NCI-H526 treated with DMSO at 0.1 percent for 48 hours (cell line): ENCODE results near the gene GRID2.

Experiments used
- DNase-seq: peaks from one replicate; lab custom pipeline; 2025; lab: John Stamatoyannopoulos, UW

GRID2 gene

GRCh38 chr4:93751411-93751810 is 1447.6 kb downstream of the GRID2 start:
- no peak for DNase-seq

- no peak for DNase-seq
These were observed 1452.3 kb downstream of the GRID2 start for GRCh38 chr4:93756101-93756500.

GRCh38 chr4:93759506-93759905 is 1455.7 kb downstream of the GRID2 start:
- no peak for DNase-seq

- DNase-seq: no peak
These were observed 1456.5 kb downstream of the GRID2 start for GRCh38 chr4:93760284-93760683.

GRCh38 chr4:93761286-93761685 is 1457.5 kb downstream of the GRID2 start:
- DNase-seq: no peak

GRCh38 chr4:93764639-93765246 is 1461.0 kb downstream of the GRID2 start:
- DNase-seq: peak; percentile 11

GRCh38 chr4:93767917-93768316 is 1464.2 kb downstream of the GRID2 start:
- DNase-seq: no peak

- no peak for DNase-seq
These were observed 1466.4 kb downstream of the GRID2 start for GRCh38 chr4:93770201-93770600.

GRCh38 chr4:93771640-93772411 is 1468.1 kb downstream of the GRID2 start:
- DNase-seq: no peak

GRCh38 chr4:93772858-93773257 is 1469.1 kb downstream of the GRID2 start:
- no peak for DNase-seq

- no peak for DNase-seq
These were observed 1471.8 kb downstream of the GRID2 start for GRCh38 chr4:93775551-93775950.

GRCh38 chr4:93776386-93777080 is 1472.8 kb downstream of the GRID2 start:
- no peak for DNase-seq

- DNase-seq: no peak
These were observed 1473.3 kb downstream of the GRID2 start for GRCh38 chr4:93777081-93777460.

- no peak for DNase-seq
These were observed 1475.5 kb downstream of the GRID2 start for GRCh38 chr4:93779228-93779627.

GRCh38 chr4:93780080-93780479 is 1476.3 kb downstream of the GRID2 start:
- DNase-seq: no peak

GRCh38 chr4:93781198-93781597 is 1477.4 kb downstream of the GRID2 start:
- no peak for DNase-seq

- no peak for DNase-seq
These were observed 1482.4 kb downstream of the GRID2 start for GRCh38 chr4:93786149-93786548.

GRCh38 chr4:93788712-93789111 is 1484.9 kb downstream of the GRID2 start:
- DNase-seq: no peak

- peak; percentile 26 for DNase-seq
These were observed 1487.9 kb downstream of the GRID2 start for GRCh38 chr4:93791570-93792195.

GRCh38 chr4:93802045-93802444 is 1498.3 kb downstream of the GRID2 start:
- DNase-seq: no peak

GRCh38 chr4:93809773-93810172 is 1506.0 kb downstream of the GRID2 start:
- no peak for DNase-seq

GRCh38 chr4:93810340-93810992 is 1506.7 kb downstream of the GRID2 start:
- no peak for DNase-seq
